ENCODE data around the gene HEMK1. TPM values are rescaled to one million over a fixed set of nuclear protein-coding genes. Genes with fewer than 3 reads are reported as not detected.

The HEMK1 gene
- total RNA-seq, 1 donor, result 8.7 TPM

DNA sequence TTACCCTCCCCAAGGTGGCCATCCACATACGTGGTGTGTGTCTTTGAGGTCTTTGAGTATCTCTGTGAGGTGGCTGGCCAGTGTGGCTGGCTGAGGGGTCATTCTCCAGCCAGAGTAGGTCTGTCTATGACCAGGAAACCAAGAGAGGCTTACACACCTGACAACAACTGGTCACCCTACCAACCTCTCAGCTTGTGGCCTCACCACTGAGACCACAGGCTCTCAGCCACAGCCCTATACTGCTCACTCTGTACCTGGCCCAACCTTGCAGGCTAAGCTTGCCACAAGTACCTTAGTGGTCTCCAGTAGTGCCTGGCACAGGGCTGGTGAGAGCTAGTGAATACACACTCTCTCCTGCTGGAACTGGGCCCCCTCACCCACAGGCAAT, 5.1 kb downstream of the HEMK1 start:
- Histone ChIP-seq H3K79me2 (ENCODE audit: insufficient read depth, low read length) (peaks cover 15% of the 10 kb centered on the region), H3K9me3 (ENCODE audit: low read depth, low read length) (no peaks in the 10 kb centered on the region), H3K27me3 (ENCODE audit: insufficient read depth, low read length) (no peaks in the 10 kb centered on the region), H2AFZ (ENCODE audit: low read length) (no peak overlapping the region), H3K4me1 (ENCODE audit: insufficient read depth, low read length) (peaks cover 8% of the 10 kb centered on the region), H3K4me2 (ENCODE audit: insufficient read depth, low read length) (no peak overlapping the region), H4K20me1 (ENCODE audit: insufficient read depth, low read length) (no peaks in the 10 kb centered on the region), H3K36me3 (ENCODE audit: insufficient read depth, low read length) (peaks cover 20% of the 10 kb centered on the region), H3K27ac (ENCODE audit: low read depth, low read length) (no peak overlapping the region), H3K4me3 (ENCODE audit: insufficient read depth, low read length) (no peak overlapping the region)
- TF ChIP-seq, protein P1, sequence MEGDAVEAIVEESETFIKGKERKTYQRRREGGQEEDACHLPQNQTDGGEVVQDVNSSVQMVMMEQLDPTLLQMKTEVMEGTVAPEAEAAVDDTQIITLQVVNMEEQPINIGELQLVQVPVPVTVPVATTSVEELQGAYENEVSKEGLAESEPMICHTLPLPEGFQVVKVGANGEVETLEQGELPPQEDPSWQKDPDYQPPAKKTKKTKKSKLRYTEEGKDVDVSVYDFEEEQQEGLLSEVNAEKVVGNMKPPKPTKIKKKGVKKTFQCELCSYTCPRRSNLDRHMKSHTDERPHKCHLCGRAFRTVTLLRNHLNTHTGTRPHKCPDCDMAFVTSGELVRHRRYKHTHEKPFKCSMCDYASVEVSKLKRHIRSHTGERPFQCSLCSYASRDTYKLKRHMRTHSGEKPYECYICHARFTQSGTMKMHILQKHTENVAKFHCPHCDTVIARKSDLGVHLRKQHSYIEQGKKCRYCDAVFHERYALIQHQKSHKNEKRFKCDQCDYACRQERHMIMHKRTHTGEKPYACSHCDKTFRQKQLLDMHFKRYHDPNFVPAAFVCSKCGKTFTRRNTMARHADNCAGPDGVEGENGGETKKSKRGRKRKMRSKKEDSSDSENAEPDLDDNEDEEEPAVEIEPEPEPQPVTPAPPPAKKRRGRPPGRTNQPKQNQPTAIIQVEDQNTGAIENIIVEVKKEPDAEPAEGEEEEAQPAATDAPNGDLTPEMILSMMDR (IDR thresholded peaks at IDR 0.05; ENCODE audit: extremely low read depth, low read depth, low read length), result no peak
- DNase-seq (ENCODE audit: insufficient read length, low spot score, missing footprints), result peak; percentile 21

DNA sequence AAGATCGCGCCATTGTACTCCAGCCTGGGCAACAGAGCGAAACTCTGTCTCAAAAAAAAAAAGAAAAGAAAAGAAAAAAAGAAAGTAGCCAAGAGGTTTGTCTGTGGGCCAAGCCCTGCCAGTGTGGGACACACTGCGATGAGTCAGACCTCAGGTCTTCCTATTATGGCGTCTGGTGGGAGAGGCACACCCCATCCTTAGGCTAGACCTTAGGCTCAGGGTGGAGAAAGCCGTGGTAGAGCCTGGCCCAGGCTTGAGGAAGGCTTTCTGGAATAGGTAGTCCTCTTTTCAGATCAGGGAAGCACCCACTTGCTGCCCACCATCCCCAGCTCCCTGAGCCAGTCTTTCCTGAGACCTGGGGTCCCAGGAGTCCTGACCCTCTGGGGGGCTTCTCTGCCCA, 6.0 kb downstream of the HEMK1 start:
- H4K20me1 ChIP-seq (ENCODE audit: insufficient read depth, low read length), result no peaks in the 10 kb centered on the region
- H3K36me3 ChIP-seq (ENCODE audit: insufficient read depth, low read length), result peaks cover 20% of the 10 kb centered on the region
- DNase-seq (ENCODE audit: insufficient read length, low spot score, missing footprints), result peak; percentile 78
- H2AFZ ChIP-seq (ENCODE audit: low read length), result no peak overlapping the region
- TF ChIP-seq, protein P1 (IDR thresholded peaks at IDR 0.05; ENCODE audit: extremely low read depth, low read depth, low read length), result no peak
- peaks cover 6% of the 10 kb centered on the region for H3K79me2 ChIP-seq (ENCODE audit: insufficient read depth, low read length)
- H3K4me1 ChIP-seq (ENCODE audit: insufficient read depth, low read length), result peaks cover 3% of the 10 kb centered on the region
- no peak overlapping the region for H3K27ac ChIP-seq (ENCODE audit: low read depth, low read length)
- no peak overlapping the region for H3K4me3 ChIP-seq (ENCODE audit: insufficient read depth, low read length)
- no peaks in the 10 kb centered on the region for H3K27me3 ChIP-seq (ENCODE audit: insufficient read depth, low read length)
- no peak overlapping the region for H3K4me2 ChIP-seq (ENCODE audit: insufficient read depth, low read length)
- H3K9me3 ChIP-seq (ENCODE audit: low read depth, low read length), result no peaks in the 10 kb centered on the region

DNA sequence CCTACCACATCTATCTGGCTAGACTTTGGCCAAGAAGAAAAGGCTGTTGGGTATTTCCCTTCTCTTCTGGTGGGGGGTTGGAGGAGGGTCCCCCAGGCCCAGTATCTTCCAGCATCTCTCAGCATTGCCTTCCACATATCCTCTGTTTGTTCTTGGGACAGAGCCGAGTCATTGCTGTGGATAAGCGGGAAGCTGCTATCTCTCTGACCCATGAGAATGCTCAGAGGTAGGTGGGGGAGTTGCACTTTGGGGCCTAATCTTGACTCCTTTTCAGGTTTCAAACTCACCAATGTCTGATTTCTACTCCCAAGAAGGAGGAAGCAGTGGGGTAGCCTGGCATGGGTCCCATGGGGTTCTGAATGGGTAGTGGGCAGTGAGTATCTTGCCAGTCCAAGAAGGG, 8.0 kb downstream of the HEMK1 start:
- Histone ChIP-seq H3K27ac (ENCODE audit: low read depth, low read length) (no peak overlapping the region), H3K36me3 (ENCODE audit: insufficient read depth, low read length) (peaks cover 28% of the 10 kb centered on the region), H3K9me3 (ENCODE audit: low read depth, low read length) (no peaks in the 10 kb centered on the region), H3K4me3 (ENCODE audit: insufficient read depth, low read length) (no peak overlapping the region), H2AFZ (ENCODE audit: low read length) (no peak overlapping the region), H3K79me2 (ENCODE audit: insufficient read depth, low read length) (no peaks in the 10 kb centered on the region), H3K27me3 (ENCODE audit: insufficient read depth, low read length) (no peaks in the 10 kb centered on the region), H4K20me1 (ENCODE audit: insufficient read depth, low read length) (no peaks in the 10 kb centered on the region), H3K4me1 (ENCODE audit: insufficient read depth, low read length) (no peaks in the 10 kb centered on the region), H3K4me2 (ENCODE audit: insufficient read depth, low read length) (no peak overlapping the region)
- no peak for DNase-seq (ENCODE audit: insufficient read length, low spot score, missing footprints)
- TF ChIP-seq, protein P1 (IDR thresholded peaks at IDR 0.05; ENCODE audit: extremely low read depth, low read depth, low read length), result no peak

DNA sequence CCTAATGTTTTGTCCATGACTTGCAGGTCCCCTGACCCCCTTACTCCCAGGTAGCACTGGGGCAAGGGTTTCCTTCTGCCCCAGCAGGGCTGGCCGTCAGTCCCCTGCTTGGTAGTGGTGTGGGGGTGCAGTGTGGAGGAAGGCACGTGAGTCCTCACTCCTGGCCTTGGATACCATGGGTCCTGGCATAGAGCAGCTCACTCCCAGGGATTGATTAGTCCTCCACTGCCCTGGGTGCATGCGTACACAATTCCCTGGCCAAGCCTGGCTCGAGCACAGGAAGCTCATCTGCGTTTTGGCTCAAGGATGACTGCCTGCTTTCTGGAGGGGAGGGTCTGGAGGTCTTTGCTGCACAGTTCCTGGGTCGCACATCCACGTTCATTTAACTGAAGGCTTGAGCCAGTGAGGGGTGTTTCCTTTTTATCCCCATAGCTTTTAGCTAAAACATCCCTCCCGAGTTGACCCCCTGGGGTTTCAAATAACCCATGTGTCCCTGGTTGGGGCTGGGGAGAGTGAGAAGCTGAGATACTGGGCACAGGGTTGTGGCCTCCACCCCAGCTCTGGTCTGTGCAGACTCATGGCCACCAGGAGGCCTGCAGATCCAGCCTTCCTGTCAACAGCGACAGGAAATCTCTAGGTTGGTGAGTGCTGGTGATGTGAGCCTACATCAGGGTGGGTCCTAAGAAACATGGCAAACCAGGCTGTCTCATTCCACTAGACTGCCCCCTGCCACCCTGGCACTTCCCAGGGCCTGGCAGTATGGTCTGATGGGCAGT, 11.5 kb downstream of the HEMK1 start:
- DNase-seq (ENCODE audit: insufficient read length, low spot score, missing footprints), result peak; percentile 56
- Histone ChIP-seq H2AFZ (ENCODE audit: low read length) (no peak overlapping the region), H4K20me1 (ENCODE audit: insufficient read depth, low read length) (no peaks in the 10 kb centered on the region), H3K9me3 (ENCODE audit: low read depth, low read length) (no peaks in the 10 kb centered on the region), H3K36me3 (ENCODE audit: insufficient read depth, low read length) (peaks cover 31% of the 10 kb centered on the region), H3K79me2 (ENCODE audit: insufficient read depth, low read length) (no peaks in the 10 kb centered on the region), H3K4me3 (ENCODE audit: insufficient read depth, low read length) (no peak overlapping the region), H3K4me1 (ENCODE audit: insufficient read depth, low read length) (no peaks in the 10 kb centered on the region), H3K4me2 (ENCODE audit: insufficient read depth, low read length) (no peak overlapping the region), H3K27me3 (ENCODE audit: insufficient read depth, low read length) (no peaks in the 10 kb centered on the region), H3K27ac (ENCODE audit: low read depth, low read length) (no peak overlapping the region)
- TF ChIP-seq, protein P1 (IDR thresholded peaks at IDR 0.05; ENCODE audit: extremely low read depth, low read depth, low read length), result no peak

Measured in osteoblast (primary cell).